Activated CD4-positive, alpha-beta T cell treated with anti-CD3 and anti-CD28 coated beads for 36 hours (primary cell): ENCODE measurements around the gene RGS14. TPM values are rescaled to one million over a fixed set of nuclear protein-coding genes. Genes with fewer than 3 reads are reported as not detected.

Experiments
- ATAC-seq: fragments of 200-7000 bp; cut with Tn5 transposase; one replicate; pipeline ENCODE4 v1.10.0; 2021; ENCODE audit warnings: mild to moderate bottlenecking, moderate library complexity
- CTCF ChIA-PET: fragments of 350-600 bp; sonication (Branson Sonifier 250); formaldehyde crosslinking; loops from one replicate; lab custom pipeline; 2021; ENCODE audit warnings: antibody characterized with exemption; lab: Charles Lee
- POLR2A ChIA-PET: fragments of 350-600 bp; sonication (Branson Sonifier 250); formaldehyde crosslinking; loops from one replicate; lab custom pipeline; 2021; ENCODE audit warnings: antibody characterized with exemption, inconsistent platforms; lab: Charles Lee
- DNase-seq: peaks from one replicate; pipeline ENCODE4 v3.0.0-alpha.2; 2020
- H3K27ac Mint-ChIP-seq: one replicate; pipeline ENCODE4 v1.8.0; 2021; ENCODE audit warnings: mixed read lengths
- H3K27me3 Mint-ChIP-seq: one replicate; pipeline ENCODE4 v1.8.0; 2021; ENCODE audit warnings: mixed read lengths
- H3K36me3 Mint-ChIP-seq: one replicate; pipeline ENCODE4 v1.8.0; 2021; ENCODE audit warnings: low read depth, mixed read lengths
- H3K4me1 Mint-ChIP-seq: one replicate; pipeline ENCODE4 v1.8.0; 2021; ENCODE audit warnings: mixed read lengths
- H3K4me3 Mint-ChIP-seq: one replicate; pipeline ENCODE4 v1.8.0; 2021; ENCODE audit warnings: mild to moderate bottlenecking, moderate library complexity, mixed read lengths
- H3K9me3 Mint-ChIP-seq: one replicate; pipeline ENCODE4 v1.8.0; 2021; ENCODE audit warnings: low read depth, mixed read lengths
- intact Hi-C, 2 experiments: fragments of 100-400 bp; cut with DNase I in 1 of 2; cut with micrococcal nuclease in 1 of 2; formaldehyde crosslinking; loops; one replicate each; pipeline versions ENCODE4 v1.14.2 to v1.15.1; 2022 to 2024; cut with DNase I, micrococcal nuclease
- total RNA-seq, 2 experiments: library from RNA; stranded (reverse); gene quantifications; one replicate each; pipeline ENCODE4 v1.2.3, GENCODE V29; 2021

RGS14 gene
- total RNA-seq, 2 experiments from 2014 or later = 43.8 to 62.0 TPM

- ChIA-PET POLR2A (interaction anchor here (0.6 to 0.9 kb wide), 2 partner anchors 14 to 88 kb away, joined by 3 to 4 read pairs; no protein-coding TSS in a partner anchor), CTCF (interaction anchor here (0.6 to 2.4 kb wide), 10 partner anchors 10 to 91 kb away, joined by 3 to 15 read pairs (median 4); no protein-coding TSS in a partner anchor)
- H3K9me3 Mint-ChIP-seq = no peaks in the 10 kb centered on the region
- ATAC-seq (peak; percentile 60), DNase-seq (peak; percentile 68)
- peak overlapping the region; percentile 65 for H3K27ac Mint-ChIP-seq
- intact Hi-C loops = loop anchor here (1.0 to 2.0 kb wide), 3 partner anchors 15 to 64 kb away; no protein-coding TSS in a partner anchor
- H3K36me3 Mint-ChIP-seq = peaks cover 29% of the 10 kb centered on the region
- H3K27me3 Mint-ChIP-seq = no peaks in the 10 kb centered on the region
- peaks cover 76% of the 10 kb centered on the region for H3K4me1 Mint-ChIP-seq
- H3K4me3 Mint-ChIP-seq = peak overlapping the region; percentile 45
Measured at GRCh38 chr5:177364159-177364962, 6.6 kb downstream of the RGS14 start.

- Mint-ChIP-seq H3K4me3 (no peak overlapping the region), H3K36me3 (peaks cover 30% of the 10 kb centered on the region), H3K27me3 (no peaks in the 10 kb centered on the region), H3K9me3 (no peaks in the 10 kb centered on the region), H3K4me1 (peaks cover 74% of the 10 kb centered on the region), H3K27ac (no peak overlapping the region)
- ATAC-seq (no peak), DNase-seq (no peak)
- intact Hi-C loops = loop anchor here in 1 of 2 experiments (2.0 kb wide), 1 partner anchor 63 kb away; no protein-coding TSS in a partner anchor
- CTCF ChIA-PET = interaction anchor here (1.2 to 2.4 kb wide), 5 partner anchors 11 to 91 kb away, joined by 4 to 15 read pairs (median 5); no protein-coding TSS in a partner anchor
- POLR2A ChIA-PET = no interaction called here
Measured at GRCh38 chr5:177365845-177366527, 8.3 kb downstream of the RGS14 start.

- peaks cover 35% of the 10 kb centered on the region for H3K36me3 Mint-ChIP-seq
- H3K4me3 Mint-ChIP-seq = no peak overlapping the region
- no peak overlapping the region for H3K27ac Mint-ChIP-seq
- ChIA-PET POLR2A (no interaction called here), CTCF (interaction anchor here (0.8 to 7.3 kb wide), 7 partner anchors 9 to 90 kb away, joined by 3 to 65 read pairs (median 5); partner anchors contain the start of gene RGS14)
- peaks cover 73% of the 10 kb centered on the region for H3K4me1 Mint-ChIP-seq
- ATAC-seq (no peak), DNase-seq (peak; percentile 35)
- intact Hi-C loops = no loop called here
- no peaks in the 10 kb centered on the region for H3K27me3 Mint-ChIP-seq
- no peaks in the 10 kb centered on the region for H3K9me3 Mint-ChIP-seq
Measured at GRCh38 chr5:177366528-177367322, 9.0 kb downstream of the RGS14 start.

- ChIA-PET POLR2A (no interaction called here), CTCF (interaction anchor here (0.8 to 7.3 kb wide), 5 partner anchors 9 to 58 kb away, joined by 3 to 65 read pairs (median 9); partner anchors contain the start of genes LMAN2 and RGS14)
- peaks cover 73% of the 10 kb centered on the region for H3K4me1 Mint-ChIP-seq
- ATAC-seq (no peak), DNase-seq (no peak)
- intact Hi-C loops = no loop called here
- H3K9me3 Mint-ChIP-seq = no peaks in the 10 kb centered on the region
- H3K4me3 Mint-ChIP-seq = no peak overlapping the region
- H3K36me3 Mint-ChIP-seq = peaks cover 38% of the 10 kb centered on the region
- H3K27ac Mint-ChIP-seq = no peak overlapping the region
- no peaks in the 10 kb centered on the region for H3K27me3 Mint-ChIP-seq
Measured at GRCh38 chr5:177367323-177367848, 9.7 kb downstream of the RGS14 start.

- Mint-ChIP-seq H3K4me3 (no peak overlapping the region), H3K36me3 (peaks cover 38% of the 10 kb centered on the region), H3K9me3 (no peaks in the 10 kb centered on the region), H3K4me1 (peaks cover 73% of the 10 kb centered on the region), H3K27me3 (no peaks in the 10 kb centered on the region), H3K27ac (peak overlapping the region; percentile 16)
- ChIA-PET CTCF (interaction anchor here (0.6 to 7.3 kb wide), 17 partner anchors 8 to 510 kb away, joined by 3 to 65 read pairs (median 5); partner anchors contain the start of genes LMAN2 and RGS14), POLR2A (interaction anchor here (0.7 to 1.0 kb wide), 2 partner anchors 10 to 65 kb away, joined by 3 read pairs; partner anchors contain the start of genes PRELID1 and RAB24)
- intact Hi-C loops = no loop called here
- DNase-seq = no peak
- ATAC-seq = no peak
Measured at GRCh38 chr5:177367981-177368868, 10.5 kb downstream of the RGS14 start.

GRCh38 chr5:177368869-177369644 lies 11.3 kb downstream of the RGS14 start:
- ChIA-PET CTCF (interaction anchor here (0.6 to 7.3 kb wide), 22 partner anchors 9 to 511 kb away, joined by 3 to 65 read pairs (median 5); partner anchors contain the start of genes LMAN2 and RGS14), POLR2A (interaction anchor here (0.6 to 1.0 kb wide), 3 partner anchors 9 to 103 kb away, joined by 3 to 4 read pairs (median 3); partner anchors contain the start of genes PRELID1 and RAB24)
- Mint-ChIP-seq H3K36me3 (peaks cover 38% of the 10 kb centered on the region), H3K27ac (peak overlapping the region; percentile 63), H3K27me3 (no peaks in the 10 kb centered on the region), H3K4me1 (peaks cover 73% of the 10 kb centered on the region), H3K4me3 (no peak overlapping the region), H3K9me3 (no peaks in the 10 kb centered on the region)
- peak; percentile 56 for DNase-seq
- ATAC-seq = no peak
- intact Hi-C loops = no loop called here

- H3K4me1 Mint-ChIP-seq = peaks cover 72% of the 10 kb centered on the region
Measured at GRCh38 chr5:177369645-177370440, 12.1 kb downstream of the RGS14 start.

GRCh38 chr5:177370488-177371119 lies 12.9 kb downstream of the RGS14 start:
- Mint-ChIP-seq H3K36me3 (peaks cover 35% of the 10 kb centered on the region), H3K27me3 (no peaks in the 10 kb centered on the region), H3K4me3 (peak overlapping the region; percentile 53), H3K27ac (no peak overlapping the region), H3K4me1 (peaks cover 70% of the 10 kb centered on the region), H3K9me3 (no peaks in the 10 kb centered on the region)
- ChIA-PET CTCF (interaction anchor here (0.8 to 7.3 kb wide), 17 partner anchors 8 to 131 kb away, joined by 3 to 65 read pairs (median 6); partner anchors contain the start of genes LMAN2, PDLIM7, RGS14 and SLC34A1), POLR2A (interaction anchor here (0.5 to 1.0 kb wide), 4 partner anchors 10 to 201 kb away, joined by 3 read pairs; no protein-coding TSS in a partner anchor)
- intact Hi-C loops = no loop called here
- ATAC-seq = peak; percentile 66
- DNase-seq = peak; percentile 76

More at GRCh38 chr5:177369645-177370440, 12.1 kb downstream of the RGS14 start:
- POLR2A ChIA-PET = interaction anchor here (0.6 to 1.0 kb wide), 5 partner anchors 8 to 102 kb away, joined by 3 to 4 read pairs (median 3); no protein-coding TSS in a partner anchor
- no peaks in the 10 kb centered on the region for H3K27me3 Mint-ChIP-seq
- DNase-seq = no peak
- H3K9me3 Mint-ChIP-seq = no peaks in the 10 kb centered on the region
- no peak for ATAC-seq
- CTCF ChIA-PET = interaction anchor here (0.6 to 7.3 kb wide), 29 partner anchors 9 to 132 kb away, joined by 3 to 65 read pairs (median 5); partner anchors contain the start of genes LMAN2, PDLIM7 and RGS14
- H3K4me3 Mint-ChIP-seq = no peak overlapping the region
- peak overlapping the region; percentile 63 for H3K27ac Mint-ChIP-seq
- intact Hi-C loops = no loop called here
- H3K36me3 Mint-ChIP-seq = peaks cover 37% of the 10 kb centered on the region
